ENCODE measurements around the gene FBXO28.
A peak's percentile ranks its signal among the peaks of the same experiment; 100 is the strongest.
"Not testable (repeated sequence)": the region's sequence is repeated elsewhere in the genome, so short reads cannot be mapped to it uniquely, and the experiment has no call there.

Gene FBXO28, protein sequence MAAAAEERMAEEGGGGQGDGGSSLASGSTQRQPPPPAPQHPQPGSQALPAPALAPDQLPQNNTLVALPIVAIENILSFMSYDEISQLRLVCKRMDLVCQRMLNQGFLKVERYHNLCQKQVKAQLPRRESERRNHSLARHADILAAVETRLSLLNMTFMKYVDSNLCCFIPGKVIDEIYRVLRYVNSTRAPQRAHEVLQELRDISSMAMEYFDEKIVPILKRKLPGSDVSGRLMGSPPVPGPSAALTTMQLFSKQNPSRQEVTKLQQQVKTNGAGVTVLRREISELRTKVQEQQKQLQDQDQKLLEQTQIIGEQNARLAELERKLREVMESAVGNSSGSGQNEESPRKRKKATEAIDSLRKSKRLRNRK

DNA sequence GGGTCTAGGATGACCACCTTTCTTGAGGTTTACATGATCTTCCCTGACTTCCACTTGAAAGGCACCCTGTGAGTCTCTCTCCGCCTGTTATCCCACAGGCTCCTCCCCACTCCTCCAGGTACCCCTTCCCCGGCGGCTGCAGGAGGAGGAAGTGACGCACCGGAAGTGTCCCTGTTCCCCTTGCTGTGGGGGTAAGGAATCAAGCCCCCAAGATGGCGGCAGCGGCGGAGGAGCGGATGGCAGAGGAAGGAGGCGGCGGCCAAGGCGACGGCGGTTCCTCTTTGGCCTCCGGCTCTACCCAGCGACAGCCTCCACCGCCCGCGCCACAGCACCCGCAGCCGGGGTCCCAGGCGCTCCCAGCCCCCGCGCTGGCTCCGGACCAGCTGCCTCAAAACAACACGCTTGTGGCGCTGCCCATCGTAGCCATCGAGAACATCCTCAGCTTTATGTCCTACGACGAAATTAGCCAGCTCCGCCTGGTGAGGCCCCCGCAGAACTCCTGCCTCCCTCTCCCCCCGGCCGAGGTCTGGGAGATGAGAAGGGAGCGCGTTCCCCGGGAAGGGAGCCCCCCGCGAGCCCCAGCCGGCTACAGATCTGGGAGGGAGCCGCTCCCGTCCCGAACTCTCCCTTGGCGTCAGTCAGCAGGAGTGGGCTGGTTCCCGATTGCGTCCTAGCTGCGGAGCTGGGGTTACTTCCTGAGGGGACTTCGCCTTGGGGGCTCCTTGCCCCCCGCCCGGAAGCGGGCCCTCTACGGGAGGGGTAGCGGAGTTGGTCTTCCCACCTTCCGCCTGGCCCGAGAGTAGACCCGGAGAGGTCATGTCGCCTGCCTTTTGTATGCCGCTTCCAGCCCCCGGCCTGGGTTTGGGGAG lies at the start of gene FBXO28:
FBXO28 (plus strand) TSS at position 194 of the 869 bp plus-strand sequence; CDS start at position 213, 19 bp downstream.
- peak; percentile 98 to 99 for ATAC-seq (replicated peaks)
- Mint-ChIP-seq H3K36me3 (no peaks in the 10 kb centered on the region), H3K27ac (peak within 1 kb of the TSS; percentile 92)

DNA sequence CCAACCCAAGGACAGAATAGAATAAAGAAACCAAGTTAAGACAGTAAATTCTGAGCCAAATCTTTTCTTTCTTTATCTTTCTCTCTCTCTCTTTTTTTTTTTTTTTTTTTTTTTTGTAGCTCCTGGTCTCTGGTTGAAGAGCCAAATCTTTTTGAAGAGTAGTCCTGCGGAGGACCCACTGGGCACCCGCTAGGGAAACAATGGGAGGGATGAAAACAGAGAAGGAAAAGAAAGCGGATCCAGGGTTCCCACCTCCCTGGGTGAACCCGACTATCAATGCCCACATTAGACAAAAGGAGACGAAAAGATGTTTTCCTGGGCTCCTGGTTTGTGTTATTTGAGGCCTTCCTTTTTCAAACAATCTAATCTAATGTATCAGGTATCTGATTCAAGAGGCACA lies 49.8 kb upstream of the FBXO28 start:
- Mint-ChIP-seq H3K27me3 (no peaks in the 10 kb centered on the region), H3K36me3 (no peaks in the 10 kb centered on the region), H3K27ac (no peak overlapping the region)

More for the DNA sequence above, at the start of gene FBXO28:
- DNase-seq: peak; percentile 91
- Mint-ChIP-seq H3K4me1 (peaks cover 9 to 23% of the 10 kb centered on the region in 2 donors), H3K9me3 (no peaks in the 10 kb centered on the region), H3K27me3 (no peaks in the 10 kb centered on the region), H3K4me3 (peak within 1 kb of the TSS; percentile 85 to 88)

DNA sequence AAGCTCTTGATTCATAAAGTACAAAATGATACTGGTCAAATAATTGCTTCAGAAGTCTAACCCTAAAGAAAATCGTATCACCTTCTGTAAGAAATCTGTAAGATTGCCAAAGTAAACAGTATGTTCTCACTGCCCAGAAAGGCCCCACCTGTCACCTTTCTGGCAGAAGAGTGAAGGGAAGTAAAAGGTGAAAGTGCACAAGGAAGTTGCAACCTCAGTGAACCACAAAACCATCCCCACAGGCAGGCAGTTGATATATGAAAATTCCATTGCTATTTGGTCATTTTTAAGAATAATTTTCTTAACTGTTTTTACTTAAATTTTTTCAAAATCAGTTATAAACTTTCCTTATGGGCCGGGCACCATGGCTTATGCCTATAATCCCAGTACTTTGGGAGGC lies 48.5 kb upstream of the FBXO28 start:
- Mint-ChIP-seq H3K27ac (no peak overlapping the region), H3K4me1 (peaks cover 2 to 6% of the 10 kb centered on the region in 2 donors), H3K27me3 (peaks cover 0 to 8% of the 10 kb centered on the region in 2 donors), H3K4me3 (no peak overlapping the region), H3K9me3 (no peaks in the 10 kb centered on the region), H3K36me3 (no peaks in the 10 kb centered on the region)
- ATAC-seq (replicated peaks) (no peak), DNase-seq (no peak)

More for the DNA sequence above, 49.8 kb upstream of the FBXO28 start:
- H3K4me1 Mint-ChIP-seq: peaks cover 2 to 6% of the 10 kb centered on the region in 2 donors
- DNase-seq (no peak), ATAC-seq (replicated peaks) (no peak)
- no peaks in the 10 kb centered on the region for H3K9me3 Mint-ChIP-seq
- no peak overlapping the region for H3K4me3 Mint-ChIP-seq

DNA sequence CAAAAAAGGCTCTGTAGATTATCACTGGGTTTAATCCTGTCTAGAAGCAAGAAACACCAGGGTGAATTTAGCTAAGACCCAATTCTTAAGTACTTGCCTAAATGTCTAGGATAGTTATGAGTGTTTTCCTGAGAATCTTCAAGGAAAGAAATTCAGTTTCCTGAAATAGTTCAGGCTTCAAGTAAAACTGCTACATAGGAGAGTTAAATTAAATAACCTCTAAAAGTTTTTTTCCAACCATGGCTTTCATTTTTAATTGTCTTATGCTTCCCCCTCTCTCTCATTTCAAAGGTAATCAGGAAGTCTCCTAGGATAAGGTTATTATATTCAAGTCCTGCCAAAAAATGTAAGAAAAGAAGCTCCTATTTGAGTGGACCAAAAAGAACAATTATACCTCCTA lies 46.7 kb upstream of the FBXO28 start:
- DNase-seq (no peak), ATAC-seq (replicated peaks) (no peak)
- H3K9me3 Mint-ChIP-seq: no peaks in the 10 kb centered on the region
- H3K36me3 Mint-ChIP-seq: no peaks in the 10 kb centered on the region
- peaks cover 6 to 23% of the 10 kb centered on the region in 2 donors for H3K27me3 Mint-ChIP-seq
- peaks cover 2 to 6% of the 10 kb centered on the region in 2 donors for H3K4me1 Mint-ChIP-seq
- no peak overlapping the region for H3K4me3 Mint-ChIP-seq
- no peak overlapping the region for H3K27ac Mint-ChIP-seq

DNA sequence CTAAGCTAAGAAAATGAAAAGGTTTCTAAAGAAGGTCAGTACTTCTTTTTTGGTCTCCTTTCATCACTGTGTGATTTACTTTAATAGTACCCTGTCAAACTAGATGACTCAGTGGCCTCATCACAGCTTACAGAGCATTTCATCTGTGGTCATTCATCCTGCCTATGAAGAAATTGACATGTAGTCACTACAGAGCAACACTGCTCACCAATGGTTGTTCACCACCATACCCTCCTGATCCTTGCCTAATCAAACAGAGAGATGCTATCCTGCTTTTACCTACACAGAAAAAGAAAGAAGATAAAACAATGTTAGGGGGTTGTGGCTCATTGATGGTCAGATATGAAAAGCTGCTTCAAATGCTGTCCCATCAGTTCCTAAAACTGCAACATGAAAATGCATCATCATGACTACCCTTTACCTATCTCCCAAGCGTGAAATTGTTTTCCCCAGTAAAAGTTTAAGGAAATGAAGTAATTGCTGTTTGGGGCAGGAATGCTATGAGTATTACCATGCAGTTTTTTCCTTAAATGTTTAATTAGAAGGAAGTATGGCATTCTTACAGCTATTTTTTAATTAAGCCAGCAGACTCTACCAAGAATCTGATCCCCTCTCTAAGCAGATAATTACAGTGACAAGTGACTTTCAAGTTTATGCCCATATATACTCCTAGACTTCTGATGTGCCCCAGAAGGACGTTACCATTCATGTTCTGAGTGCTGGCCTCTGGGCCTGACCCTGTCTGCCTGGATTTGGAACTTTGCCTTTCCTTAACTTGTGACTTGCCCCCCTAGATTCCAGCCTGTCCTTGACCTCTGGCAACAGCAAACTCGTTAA lies 46.1 kb upstream of the FBXO28 start:
- Mint-ChIP-seq H3K27ac (no peak overlapping the region), H3K4me1 (peaks cover 2 to 6% of the 10 kb centered on the region in 2 donors), H3K27me3 (peaks cover 12 to 29% of the 10 kb centered on the region in 2 donors), H3K4me3 (no peak overlapping the region), H3K9me3 (peaks cover 0 to 2% of the 10 kb centered on the region in 2 donors), H3K36me3 (no peaks in the 10 kb centered on the region)
- no peak for DNase-seq
- no peak for ATAC-seq (replicated peaks)

DNA sequence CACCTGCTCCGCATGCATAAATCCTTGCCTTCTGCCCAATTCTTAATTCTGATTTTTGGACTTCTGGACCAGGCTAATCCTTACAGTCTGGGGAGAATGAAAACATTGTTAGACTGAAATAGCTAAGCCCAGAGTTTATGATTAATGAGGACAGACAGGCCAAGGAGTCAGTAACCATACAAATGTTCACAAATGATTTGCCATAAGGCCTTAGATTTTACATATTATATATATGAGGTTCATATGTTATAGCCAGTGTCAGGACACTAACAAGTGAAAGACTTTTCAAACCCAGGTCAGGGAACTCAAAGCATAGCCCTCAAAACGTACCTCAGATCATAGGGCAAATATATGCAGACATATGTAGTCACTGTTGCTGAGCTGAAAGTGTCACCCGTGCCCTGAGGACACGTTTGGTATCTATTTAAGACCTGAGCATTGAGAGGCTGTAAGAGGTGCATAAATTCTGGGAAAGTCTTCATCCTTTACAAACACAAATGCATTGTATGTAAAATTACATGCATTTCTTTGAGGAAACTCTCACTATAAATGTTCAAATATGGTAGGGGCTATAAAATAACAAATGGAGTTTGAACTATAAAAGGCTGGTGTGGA lies 45.3 kb upstream of the FBXO28 start:
- H3K4me1 Mint-ChIP-seq: peaks cover 2 to 6% of the 10 kb centered on the region in 2 donors
- ATAC-seq (replicated peaks) (no peak), DNase-seq (no peak)
- H3K27me3 Mint-ChIP-seq: peaks cover 16 to 32% of the 10 kb centered on the region in 2 donors
- H3K4me3 Mint-ChIP-seq: no peak overlapping the region
- no peaks in the 10 kb centered on the region for H3K36me3 Mint-ChIP-seq
- H3K9me3 Mint-ChIP-seq: peaks cover 0 to 3% of the 10 kb centered on the region in 2 donors
- H3K27ac Mint-ChIP-seq: no peak overlapping the region

DNA sequence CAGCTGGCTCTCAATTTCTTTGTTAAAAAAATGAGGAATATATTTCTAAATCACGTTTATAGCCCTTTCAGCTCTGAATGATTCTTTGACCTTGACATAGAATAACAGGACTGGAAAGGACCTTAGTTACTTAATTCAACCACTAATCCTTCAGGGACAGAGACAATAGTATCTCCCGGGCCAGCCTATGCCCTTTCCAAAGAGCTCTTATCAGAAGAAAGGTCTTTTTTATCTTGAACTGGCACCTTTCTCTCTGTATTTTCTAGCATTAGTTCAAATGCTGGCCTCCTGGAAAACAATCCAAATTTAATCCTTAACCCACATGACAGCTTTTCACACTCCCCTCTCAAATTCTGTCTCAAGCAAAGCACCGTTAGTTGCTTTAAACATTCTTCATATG lies 44.8 kb upstream of the FBXO28 start:
- ATAC-seq (replicated peaks) (no peak), DNase-seq (no peak)
- H3K36me3 Mint-ChIP-seq: no peaks in the 10 kb centered on the region
- peaks cover 16 to 32% of the 10 kb centered on the region in 2 donors for H3K27me3 Mint-ChIP-seq
- no peak overlapping the region for H3K27ac Mint-ChIP-seq
- peaks cover 2 to 6% of the 10 kb centered on the region in 2 donors for H3K4me1 Mint-ChIP-seq
- H3K9me3 Mint-ChIP-seq: peaks cover 0 to 3% of the 10 kb centered on the region in 2 donors
- no peak overlapping the region for H3K4me3 Mint-ChIP-seq

DNA sequence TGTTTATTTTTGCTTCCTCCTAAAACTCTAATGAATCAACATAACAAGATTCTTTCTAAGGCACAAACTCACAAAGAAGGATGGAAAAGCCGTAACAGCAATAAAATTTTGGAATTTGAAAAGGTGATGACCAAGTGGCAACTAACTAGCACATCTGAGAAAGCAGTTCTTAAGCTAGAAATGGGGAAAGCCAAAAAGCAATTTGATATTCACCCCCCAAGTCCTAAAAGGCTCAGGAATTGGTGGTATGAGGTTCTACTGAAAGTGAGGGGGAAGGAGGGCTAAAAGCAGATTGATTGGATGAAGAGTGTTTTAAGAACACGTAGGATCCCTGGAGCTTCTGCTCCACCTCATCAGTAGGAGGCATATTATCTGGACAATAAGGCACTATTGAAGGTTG lies 43.4 kb upstream of the FBXO28 start:
- Mint-ChIP-seq H3K27me3 (peaks cover 22 to 41% of the 10 kb centered on the region in 2 donors), H3K36me3 (no peaks in the 10 kb centered on the region), H3K9me3 (peaks cover 0 to 3% of the 10 kb centered on the region in 2 donors), H3K27ac (no peak overlapping the region), H3K4me3 (no peak overlapping the region), H3K4me1 (no peaks in the 10 kb centered on the region)
- ATAC-seq (replicated peaks) (no peak), DNase-seq (no peak)

DNA sequence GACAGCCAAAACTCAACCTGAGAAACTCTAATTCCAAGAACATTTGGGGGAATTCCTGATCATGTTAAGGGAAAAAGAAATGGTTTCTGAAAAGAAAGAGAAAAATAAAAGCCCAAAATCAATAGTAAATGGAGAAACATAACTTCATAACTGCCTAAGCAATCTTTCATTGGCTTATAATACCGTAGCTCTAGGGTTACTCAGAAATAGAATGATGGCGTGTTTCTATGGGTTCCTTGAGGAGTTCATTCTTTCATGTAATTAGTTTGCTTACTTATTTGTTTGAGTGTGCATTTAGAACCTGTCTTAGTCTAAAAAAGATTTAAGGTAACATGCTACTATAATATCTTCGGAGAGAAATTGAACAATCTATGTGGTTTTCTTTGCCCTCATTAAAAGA lies 37.5 kb upstream of the FBXO28 start:
- H3K9me3 Mint-ChIP-seq: peaks cover 0 to 3% of the 10 kb centered on the region in 2 donors
- no peaks in the 10 kb centered on the region for H3K36me3 Mint-ChIP-seq
- ATAC-seq (replicated peaks) (no peak), DNase-seq (no peak)
- peaks cover 28 to 50% of the 10 kb centered on the region in 2 donors for H3K27me3 Mint-ChIP-seq
- H3K4me1 Mint-ChIP-seq: no peaks in the 10 kb centered on the region
- no peak overlapping the region for H3K27ac Mint-ChIP-seq
- H3K4me3 Mint-ChIP-seq: no peak overlapping the region

DNA sequence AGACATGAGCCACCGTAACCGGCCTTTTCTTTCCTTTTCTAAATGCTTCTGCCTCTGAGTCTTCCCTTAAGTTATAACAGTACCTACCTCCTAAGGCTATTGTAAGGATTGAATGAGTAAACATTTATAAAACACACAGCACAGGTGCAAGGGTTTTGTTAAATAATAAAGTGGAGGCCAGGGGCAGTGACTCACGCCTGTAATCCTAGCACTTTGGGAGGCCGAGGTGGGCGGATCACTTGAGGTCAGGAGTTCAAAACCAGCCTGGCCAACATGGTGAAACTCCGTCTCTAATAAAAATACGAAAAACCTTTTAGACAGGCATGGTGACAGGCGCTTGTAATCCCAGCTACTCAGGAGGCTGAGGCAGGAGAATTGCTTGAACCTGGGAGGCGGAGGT lies 34.3 kb upstream of the FBXO28 start:
- H3K36me3 Mint-ChIP-seq: not testable (repeated sequence)

DNA sequence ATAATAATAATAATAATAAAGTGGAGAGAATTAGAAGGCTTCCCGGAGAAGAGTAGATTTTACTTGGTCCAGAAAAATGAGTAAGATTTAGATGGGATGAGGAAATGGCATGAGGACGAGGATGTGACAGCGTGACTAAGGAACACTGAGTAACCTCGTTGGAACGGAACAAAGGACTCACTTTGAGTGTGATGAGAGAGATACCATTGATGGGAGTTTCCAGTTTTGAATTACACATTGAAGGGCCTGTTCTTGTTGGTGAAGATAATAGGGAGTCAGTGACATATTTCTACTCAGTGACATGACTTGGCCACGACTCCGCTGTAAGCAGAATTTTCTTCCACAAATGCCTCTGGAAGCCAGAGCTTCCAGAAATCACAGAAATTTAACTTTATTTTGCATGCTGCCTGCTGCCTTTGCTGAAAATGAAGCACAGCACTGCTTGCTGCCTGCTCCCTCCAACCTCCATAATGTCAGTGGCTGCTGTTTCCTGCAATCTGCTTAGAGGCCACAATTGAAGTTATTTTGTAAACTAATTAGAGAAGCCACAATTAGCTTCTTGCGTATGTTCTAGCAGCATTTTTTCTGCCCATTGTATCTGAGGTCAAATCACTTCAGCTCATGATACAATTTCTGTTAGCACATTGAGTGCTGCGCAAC lies 33.7 kb upstream of the FBXO28 start:
- Mint-ChIP-seq H3K9me3 (no peaks in the 10 kb centered on the region), H3K4me1 (no peaks in the 10 kb centered on the region), H3K4me3 (no peak overlapping the region), H3K27me3 (peaks cover 11 to 38% of the 10 kb centered on the region in 2 donors), H3K27ac (no peak overlapping the region), H3K36me3 (no peaks in the 10 kb centered on the region)
- DNase-seq (no peak), ATAC-seq (replicated peaks) (no peak)

More for the DNA sequence above, 34.3 kb upstream of the FBXO28 start:
- H3K4me1 Mint-ChIP-seq; DNase-seq; ATAC-seq (replicated peaks); H3K9me3 Mint-ChIP-seq; H3K4me3 Mint-ChIP-seq; H3K27ac Mint-ChIP-seq: not testable (repeated sequence)
- H3K27me3 Mint-ChIP-seq: peaks cover 14 to 42% of the 10 kb centered on the region in 2 donors

DNA sequence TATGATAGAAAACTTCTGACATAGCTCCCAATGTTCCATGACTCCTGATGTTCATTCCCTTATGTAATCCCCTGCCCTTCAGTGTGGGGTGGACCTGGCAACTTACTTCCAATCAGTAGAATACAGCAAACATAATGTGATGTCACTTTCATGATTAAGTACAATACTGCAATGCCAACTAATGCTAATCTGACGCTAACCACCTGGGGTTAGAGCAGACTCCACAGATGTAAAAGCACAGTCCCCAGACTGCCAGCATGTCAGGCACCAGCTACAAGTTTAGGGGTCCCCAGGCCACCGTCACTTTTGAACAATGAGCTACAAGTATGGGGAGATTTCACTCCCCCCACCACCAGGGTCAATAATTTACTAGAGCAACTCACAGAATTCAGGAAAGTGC lies 32.3 kb upstream of the FBXO28 start:
- Mint-ChIP-seq H3K36me3 (no peaks in the 10 kb centered on the region), H3K27ac (peak overlapping the region; percentile 37), H3K4me1 (no peaks in the 10 kb centered on the region), H3K27me3 (peaks cover 10 to 37% of the 10 kb centered on the region in 2 donors), H3K9me3 (no peaks in the 10 kb centered on the region), H3K4me3 (no peak overlapping the region)
- ATAC-seq (replicated peaks): no peak
- no peak for DNase-seq

DNA sequence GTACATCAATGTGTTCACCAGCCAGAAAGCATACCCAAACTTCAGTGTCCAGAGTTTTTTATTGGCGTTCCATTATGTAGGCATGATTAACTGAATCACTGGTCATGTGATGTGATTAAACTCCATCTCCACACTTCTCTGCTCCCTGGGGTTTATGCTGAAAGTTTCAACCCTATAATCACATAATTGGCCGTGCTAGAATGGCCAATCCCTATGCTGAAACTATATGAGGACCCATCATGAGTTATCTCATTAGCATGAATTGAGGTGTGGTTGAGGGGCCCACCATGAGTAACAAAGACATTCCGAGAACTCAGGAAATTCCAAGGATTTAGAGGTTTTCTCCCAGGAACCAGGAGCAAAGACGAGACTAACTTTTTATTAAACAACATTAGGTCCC lies 31.8 kb upstream of the FBXO28 start:
- DNase-seq (no peak), ATAC-seq (replicated peaks) (no peak)
- peaks cover 13 to 38% of the 10 kb centered on the region in 2 donors for H3K27me3 Mint-ChIP-seq
- H3K36me3 Mint-ChIP-seq: no peaks in the 10 kb centered on the region
- no peaks in the 10 kb centered on the region for H3K4me1 Mint-ChIP-seq
- H3K9me3 Mint-ChIP-seq: no peaks in the 10 kb centered on the region
- H3K27ac Mint-ChIP-seq: no peak overlapping the region
- no peak overlapping the region for H3K4me3 Mint-ChIP-seq

Measured in stimulated activated naive B cell treated with anti-CD40 and anti-IgM and Interleukin-4, amounts not matched to agents 10 μg/mL and 1 μg/mL and 100 μg/mL, for 72 hours (primary cell).